K562 (cell line): ENCODE measurements around the gene SPATA31D3. TPM values are rescaled to one million over a fixed set of nuclear protein-coding genes. Genes with fewer than 3 reads are reported as not detected.

ENCODE experiments used
- ATAC-seq: fragments of 200-7000 bp; cut with Tn5 transposase; 3 replicates; pipeline ENCODE4 v1.9.1; 2020; ENCODE audit warnings: moderate library complexity
- BruUV-seq: library from RNA; stranded (reverse); fragments of 400-500 nt; replicated peaks from 2 replicates; lab custom pipeline; 2021; lab: Mats Ljungman, UMichigan
- CTCF ChIA-PET: fragments of 300-600 bp; formaldehyde crosslinking; extraction: SDS; loops from one replicate; lab custom pipeline; 2021; ENCODE audit warnings: low intra/inter-chr PET ratio; lab: Yijun Ruan, JAX
- POLR2A ChIA-PET: fragments of 300-600, 350-650 bp; sonication (Branson Sonifier 250); formaldehyde crosslinking; extraction: SDS; loops from one replicate; lab custom pipeline; 2021; ENCODE audit warnings: antibody characterized with exemption, inconsistent platforms; lab: Yijun Ruan, JAX
- DNase-seq, 4 experiments: peaks; one replicate each; pipeline versions ENCODE4 v3.0.0 to v3.0.0-alpha.2; 2011 to 2018; ENCODE audit warnings: low spot score in 3 of 4, mixed read lengths in 3 of 4; ENCODE audit errors: extremely low read depth in 1 of 4
- FAIRE-seq: peaks from 2 replicates; lab custom pipeline; 2011; peaks lifted over from hg19 to GRCh38; lab: Jason Lieb, UNC
- H2AFZ ChIP-seq: 2 replicates; pipeline ENCODE4 v1.6.0; 2011; ENCODE audit warnings: low read depth, low read length, control low read depth, inconsistent platforms
- H3K27ac ChIP-seq: fragments of 200-600 bp; 3 replicates; pipeline ENCODE4 v1.8.0; 2011; ENCODE audit warnings: low read depth, mild to moderate bottlenecking, control low read depth, inconsistent platforms, low read length, moderate library complexity, mixed read lengths; ENCODE audit errors: extremely low read depth
- H3K27me3 ChIP-seq, 2 experiments: fragments of 300-600 bp in 1 of 2; 2 replicates in 1 of 2; 3 replicates in 1 of 2; pipeline versions ENCODE4 v1.6.0 to v1.8.0; 2011; ENCODE audit warnings: inconsistent platforms in 2 of 2, low read length in 2 of 2, mild to moderate bottlenecking in 1 of 2, mixed read lengths in 1 of 2, moderate library complexity in 1 of 2; ENCODE audit not compliant: control insufficient read depth in 2 of 2, insufficient read depth in 2 of 2
- H3K36me3 ChIP-seq: fragments of 300-600 bp; 3 replicates; pipeline ENCODE4 v1.8.0; 2011; ENCODE audit warnings: mild to moderate bottlenecking, low read length, inconsistent platforms; ENCODE audit not compliant: control insufficient read depth, insufficient read depth
- H3K4me1 ChIP-seq, 2 experiments: fragments of 200-600 bp in 1 of 2; replicated peaks in 1 of 2; 2 replicates in 1 of 2; 3 replicates in 1 of 2; pipeline versions ENCODE4 v1.5.1 to v1.8.0; 2011; ENCODE audit warnings: inconsistent platforms in 2 of 2, low read length in 2 of 2, mild to moderate bottlenecking in 1 of 2, mixed read lengths in 1 of 2, moderate library complexity in 1 of 2; ENCODE audit not compliant: control insufficient read depth in 2 of 2, insufficient read depth in 2 of 2
- H3K4me2 ChIP-seq: 2 replicates; pipeline ENCODE4 v1.6.1; 2011; ENCODE audit warnings: low read length, control low read depth, inconsistent platforms, mixed read lengths; ENCODE audit not compliant: insufficient read depth
- H3K4me3 ChIP-seq: fragments of 200-600 bp; sonication (generic), shearing (Covaris generic); 2 replicates; pipeline ENCODE4 v1.5.1; 2016; ENCODE audit warnings: control low read depth, inconsistent platforms
- H3K79me2 ChIP-seq: fragments of 200-600 bp; 3 replicates; pipeline ENCODE4 v1.8.0; 2011; ENCODE audit warnings: low read length, inconsistent platforms; ENCODE audit not compliant: control insufficient read depth, insufficient read depth
- H3K9ac ChIP-seq, 2 experiments: 2 replicates each; pipeline versions ENCODE4 v1.6.0 to v1.6.1; 2011; ENCODE audit warnings: low read depth in 2 of 2, low read length in 2 of 2, control low read depth in 1 of 2, inconsistent platforms in 1 of 2, mild to moderate bottlenecking in 1 of 2, mixed read lengths in 1 of 2; ENCODE audit not compliant: insufficient read depth in 1 of 2
- H3K9me1 ChIP-seq: one replicate; pipeline ENCODE4 v1.6.0; 2011; ENCODE audit warnings: inconsistent platforms, mild to moderate bottlenecking, low read length, moderate library complexity; ENCODE audit not compliant: control insufficient read depth, insufficient read depth
- H3K9me3 ChIP-seq: replicated peaks from 2 replicates; pipeline ENCODE4 v1.5.1; 2011; ENCODE audit warnings: low read depth, low read length, inconsistent platforms; ENCODE audit not compliant: control insufficient read depth, insufficient read depth
- H4K20me1 ChIP-seq: replicated peaks from 2 replicates; pipeline ENCODE4 v1.6.1; 2011; ENCODE audit warnings: low read length, inconsistent platforms, mixed read lengths; ENCODE audit not compliant: control insufficient read depth, insufficient read depth
- ESRRA ChIP-seq: fragments of 450-650 bp; IDR thresholded peaks from 2 replicates; pipeline ENCODE4 v1.6.1; 2014; ENCODE audit warnings: low read depth, mild to moderate bottlenecking, moderate library complexity, borderline replicate concordance
- EZH2 ChIP-seq: IDR thresholded peaks from 2 replicates; pipeline ENCODE4 v1.6.1; 2012; ENCODE audit warnings: low read depth, mild to moderate bottlenecking, inconsistent platforms, low read length, borderline replicate concordance
- MECOM ChIP-seq: fragments of 250-450 bp; sonication (Bioruptor Pico); IDR thresholded peaks from 2 replicates; pipeline ENCODE4 v1.8.0; 2022; ENCODE audit warnings: inconsistent platforms
- MTF1 ChIP-seq: fragments of 250-450 bp; sonication (Bioruptor Pico); IDR thresholded peaks from 2 replicates; pipeline ENCODE4 v1.9.0; 2021; ENCODE audit warnings: moderate library complexity, mild to moderate bottlenecking, inconsistent platforms, borderline replicate concordance
- NFATC3 ChIP-seq: fragments of 450-650 bp; IDR thresholded peaks from 2 replicates; pipeline ENCODE4 v1.6.1; 2017; ENCODE audit warnings: mild to moderate bottlenecking
- SIX5 ChIP-seq, 2 experiments: IDR thresholded peaks; 2 replicates each; pipeline ENCODE4 v1.6.1; 2011; ENCODE audit warnings: low read length in 2 of 2, borderline replicate concordance in 1 of 2, low read depth in 1 of 2, mild to moderate bottlenecking in 1 of 2, moderate library complexity in 1 of 2; ENCODE audit not compliant: insufficient read depth in 1 of 2
- WGBS: fragments of 100-300 bp; shearing (Covaris generic); methylation state at CpG from one replicate; pipeline ENCODE4 v1.1.6; 2016; ENCODE audit warnings: low coverage, mixed read lengths; ENCODE audit not compliant: insufficient coverage; ENCODE audit errors: missing lambda C conversion rate; 5-methylcytosine and 5-hydroxymethylcytosine counted together
- in situ Hi-C: fragments of 300-500 bp; cut with MboI; formaldehyde crosslinking; loops from 4 replicates; pipeline ENCODE4 v1.15.0; 2018; ENCODE audit warnings: inconsistent platforms, mixed read lengths
- intact Hi-C: fragments of 100-400 bp; cut with micrococcal nuclease; formaldehyde crosslinking; loops from 2 replicates; pipeline ENCODE4 v1.14.2; 2022
- polyA plus RNA-seq, 8 experiments: library from polyadenylated mRNA; depleted of rRNA in 4 of 8; stranded (reverse) in 5 of 8; unstranded in 3 of 8; fragments of >200 nt; fragmentation: Nextera tagmentation in 2 of 8; fragmentation: Illumina TruSeq in 1 of 8; extraction: Ambion mirVana in 2 of 8; extraction: Trizol in 1 of 8; gene quantifications; 2 replicates each; pipeline versions ENCODE4 v1.2.1 to v1.2.3, GENCODE V29; 2011 to 2014; ENCODE audit warnings: inconsistent platforms in 1 of 8, missing spikeins in 1 of 8
- total RNA-seq, 7 experiments: library from RNA; depleted of rRNA in 6 of 7; stranded (reverse); fragments of >200 nt in 6 of 7; fragmentation: Illumina TruSeq in 2 of 7; extraction: Trizol in 2 of 7; gene quantifications; 2 replicates each; pipeline versions ENCODE4 v1.2.1 to v1.2.3, GENCODE V29; 2011 to 2021; ENCODE audit warnings: low replicate concordance in 1 of 7
- TF ChIP-seq, protein P1 (sequence below), 2 experiments: fragments of 450-650 bp; IDR thresholded peaks; 2 replicates each; pipeline ENCODE4 v1.6.1; 2018; ENCODE audit warnings: mild to moderate bottlenecking in 2 of 2, low read depth in 1 of 2; ENCODE audit not compliant: partially characterized antibody in 2 of 2

SPATA31D3 gene
- total and polyA plus RNA-seq, 9 of the 15 experiments (the other 6 are each of a cell fraction or from before 2014, with no cell fraction given) = not detected

DNA sequence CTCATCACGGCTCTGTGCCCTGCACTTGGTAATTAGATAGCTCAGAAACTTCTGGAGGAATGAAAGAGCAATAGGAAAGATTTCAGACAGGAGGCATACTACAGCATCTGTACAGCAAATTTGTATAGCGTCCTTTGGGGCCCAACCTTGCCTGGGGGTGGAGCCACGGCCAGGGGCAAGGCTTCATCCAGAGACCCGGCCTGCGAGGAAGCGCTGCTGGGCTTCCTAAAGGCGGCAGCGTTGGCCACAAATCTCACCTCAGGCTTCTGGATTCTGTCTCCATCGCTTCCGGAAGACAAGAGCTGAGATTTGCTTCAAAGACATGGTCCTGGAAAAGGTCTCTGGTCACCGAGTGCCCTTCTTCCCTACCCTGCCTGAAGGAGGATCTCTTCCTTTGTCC is 33.1 kb downstream of the SPATA31D3 start (continued):
- TF ChIP-seq, protein P1, sequence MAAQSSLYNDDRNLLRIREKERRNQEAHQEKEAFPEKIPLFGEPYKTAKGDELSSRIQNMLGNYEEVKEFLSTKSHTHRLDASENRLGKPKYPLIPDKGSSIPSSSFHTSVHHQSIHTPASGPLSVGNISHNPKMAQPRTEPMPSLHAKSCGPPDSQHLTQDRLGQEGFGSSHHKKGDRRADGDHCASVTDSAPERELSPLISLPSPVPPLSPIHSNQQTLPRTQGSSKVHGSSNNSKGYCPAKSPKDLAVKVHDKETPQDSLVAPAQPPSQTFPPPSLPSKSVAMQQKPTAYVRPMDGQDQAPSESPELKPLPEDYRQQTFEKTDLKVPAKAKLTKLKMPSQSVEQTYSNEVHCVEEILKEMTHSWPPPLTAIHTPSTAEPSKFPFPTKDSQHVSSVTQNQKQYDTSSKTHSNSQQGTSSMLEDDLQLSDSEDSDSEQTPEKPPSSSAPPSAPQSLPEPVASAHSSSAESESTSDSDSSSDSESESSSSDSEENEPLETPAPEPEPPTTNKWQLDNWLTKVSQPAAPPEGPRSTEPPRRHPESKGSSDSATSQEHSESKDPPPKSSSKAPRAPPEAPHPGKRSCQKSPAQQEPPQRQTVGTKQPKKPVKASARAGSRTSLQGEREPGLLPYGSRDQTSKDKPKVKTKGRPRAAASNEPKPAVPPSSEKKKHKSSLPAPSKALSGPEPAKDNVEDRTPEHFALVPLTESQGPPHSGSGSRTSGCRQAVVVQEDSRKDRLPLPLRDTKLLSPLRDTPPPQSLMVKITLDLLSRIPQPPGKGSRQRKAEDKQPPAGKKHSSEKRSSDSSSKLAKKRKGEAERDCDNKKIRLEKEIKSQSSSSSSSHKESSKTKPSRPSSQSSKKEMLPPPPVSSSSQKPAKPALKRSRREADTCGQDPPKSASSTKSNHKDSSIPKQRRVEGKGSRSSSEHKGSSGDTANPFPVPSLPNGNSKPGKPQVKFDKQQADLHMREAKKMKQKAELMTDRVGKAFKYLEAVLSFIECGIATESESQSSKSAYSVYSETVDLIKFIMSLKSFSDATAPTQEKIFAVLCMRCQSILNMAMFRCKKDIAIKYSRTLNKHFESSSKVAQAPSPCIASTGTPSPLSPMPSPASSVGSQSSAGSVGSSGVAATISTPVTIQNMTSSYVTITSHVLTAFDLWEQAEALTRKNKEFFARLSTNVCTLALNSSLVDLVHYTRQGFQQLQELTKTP (IDR thresholded peaks at IDR 0.05; ENCODE audit: low read depth in 1 of 2, partially characterized antibody in 2 of 2) = no peak
- TF ChIP-seq MECOM (CRISPR knock-in tag) (no peak), SIX5 (IDR thresholded peaks at IDR 0.05; ENCODE audit: borderline replicate concordance in 1 of 2, insufficient read depth in 1 of 2, low read depth in 1 of 2, low read length in 2 of 2) (no peak), MTF1 (CRISPR knock-in tag) (no peak), NFATC3 (no peak)

DNA sequence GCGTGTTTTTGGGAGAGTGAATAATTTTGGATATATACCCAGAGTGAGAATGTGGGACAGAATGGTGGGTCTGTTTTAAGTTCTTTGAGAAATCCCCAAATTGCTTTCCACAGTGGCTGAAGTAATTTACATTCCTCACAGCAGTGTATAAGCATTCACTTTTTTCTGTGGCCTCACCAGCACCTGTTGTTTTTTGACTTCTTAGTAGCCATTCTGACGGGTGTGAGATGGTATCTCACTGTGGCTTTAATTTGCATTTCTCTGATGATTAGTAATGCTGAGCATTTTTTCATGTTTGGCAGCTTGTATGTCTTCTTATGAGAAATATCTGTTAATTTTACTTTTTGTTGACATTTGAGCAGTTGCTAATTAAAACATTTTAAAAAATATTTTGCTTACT is 35.9 kb downstream of the SPATA31D3 start:
- no TSS peak for BruUV-seq
- no peaks in the 10 kb centered on the region for H3K4me1 ChIP-seq
- H3K79me2 ChIP-seq = no peaks in the 10 kb centered on the region
- FAIRE-seq = no peak
- no peak overlapping the region for H3K4me3 ChIP-seq
- WGBS = 0% methylated on average over 2 of the region's 2 CpGs
- ATAC-seq = no peak
- no peak overlapping the region for H3K4me2 ChIP-seq
- H3K9me1 ChIP-seq = no peaks in the 10 kb centered on the region
- no peak overlapping the region for H3K27ac ChIP-seq
- CTCF ChIA-PET = no interaction called here
- no peak overlapping the region for H2AFZ ChIP-seq
- intact Hi-C loops = no loop called here
- H4K20me1 ChIP-seq = no peaks in the 10 kb centered on the region
- no peak for DNase-seq
- POLR2A ChIA-PET = no interaction called here
- H3K27me3 ChIP-seq = no peaks in the 10 kb centered on the region
- in situ Hi-C loops = no loop called here
- no peaks in the 10 kb centered on the region for H3K9me3 ChIP-seq
- no peak overlapping the region for H3K9ac ChIP-seq
- H3K36me3 ChIP-seq = no peaks in the 10 kb centered on the region
- no peak for TF ChIP-seq ESRRA
- TF ChIP-seq EZH2 = no peak
